ENCODE measurements around the gene SYN1.
"Not testable (repeated sequence)": the region's sequence is repeated elsewhere in the genome, so short reads cannot be mapped to it uniquely, and the experiment has no call there.

Gene SYN1

GRCh38 chrX:47633689-47634590 lies 14.3 kb upstream of the SYN1 start:
- DNase-seq: no peak

- DNase-seq: no peak
Observed at GRCh38 chrX:47632666-47633065, 13.0 kb upstream of the SYN1 start.

GRCh38 chrX:47631676-47632075 lies 12.0 kb upstream of the SYN1 start:
- no peak for DNase-seq

GRCh38 chrX:47629419-47630200 lies 10.0 kb upstream of the SYN1 start, which contains the start of gene CFP:
Gene CFP, minus strand, starts transcription at chrX:47629930. Its CDS starts 86 bp downstream, at chrX:47629844.
- no peak for DNase-seq

- no peak for DNase-seq
Observed at GRCh38 chrX:47628982-47629381, 9.3 kb upstream of the SYN1 start.

GRCh38 chrX:47625365-47625764 lies 5.7 kb upstream of the SYN1 start:
- DNase-seq: no peak

GRCh38 chrX:47623540-47624027 lies 3.9 kb upstream of the SYN1 start:
- peak; percentile 77 for DNase-seq

- no peak for DNase-seq
Observed at GRCh38 chrX:47621851-47622250, 2.2 kb upstream of the SYN1 start.

- no peak for DNase-seq
Observed at GRCh38 chrX:47620303-47620685, 637 bp upstream of the SYN1 start.

- DNase-seq: no peak
Observed at GRCh38 chrX:47618923-47619485, 653 bp downstream of the SYN1 start.

GRCh38 chrX:47614618-47615017 lies 5.0 kb downstream of the SYN1 start:
- DNase-seq: no peak

- no peak for DNase-seq
Observed at GRCh38 chrX:47613082-47613481, 6.6 kb downstream of the SYN1 start.

GRCh38 chrX:47612418-47612817 lies 7.2 kb downstream of the SYN1 start:
- DNase-seq: no peak

GRCh38 chrX:47611926-47612325 lies 7.7 kb downstream of the SYN1 start:
- no peak for DNase-seq

- no peak for DNase-seq
Observed at GRCh38 chrX:47611489-47611888, 8.2 kb downstream of the SYN1 start.

GRCh38 chrX:47610511-47610910 lies 9.1 kb downstream of the SYN1 start:
- no peak for DNase-seq

- DNase-seq: no peak
Observed at GRCh38 chrX:47608130-47608810, 11.4 kb downstream of the SYN1 start.

- no peak for DNase-seq
Observed at GRCh38 chrX:47607091-47607490, 12.6 kb downstream of the SYN1 start.

GRCh38 chrX:47605024-47605423 lies 14.6 kb downstream of the SYN1 start:
- no peak for DNase-seq

GRCh38 chrX:47603125-47603524 lies 16.5 kb downstream of the SYN1 start:
- DNase-seq: not testable (repeated sequence)

GRCh38 chrX:47597222-47597621 lies 22.4 kb downstream of the SYN1 start:
- DNase-seq: no peak

GRCh38 chrX:47596256-47596655 lies 23.4 kb downstream of the SYN1 start:
- DNase-seq: no peak

Data from fibroblast of skin of abdomen (primary cell).